Caco-2 (cell line): ENCODE measurements around the gene PRPSAP2. TPM values are rescaled to one million over a fixed set of nuclear protein-coding genes. Genes with fewer than 3 reads are reported as not detected.

Source experiments
- BruUV-seq: library from RNA; stranded (reverse); fragments of 400-500 nt; replicated peaks from 2 replicates; lab custom pipeline; 2021; lab: Mats Ljungman, UMichigan
- CTCF ChIA-PET: fragments of 300-600 bp; sonication (Branson Sonifier 250); formaldehyde crosslinking; loops from one replicate; lab custom pipeline; 2022; ENCODE audit warnings: antibody characterized with exemption; lab: Charles Lee
- POLR2A ChIA-PET: fragments of 300-600 bp; sonication (Branson Sonifier 250); formaldehyde crosslinking; loops from one replicate; lab custom pipeline; 2022; ENCODE audit warnings: antibody characterized with exemption; lab: Charles Lee
- DNase-seq, 2 experiments: peaks; one replicate each; pipeline versions ENCODE4 v3.0.0 to v3.0.0-alpha.2; 2020 to 2022
- H3K27me3 ChIP-seq: replicated peaks from 2 replicates; pipeline ENCODE4 v1.6.0; 2011; ENCODE audit warnings: low read length; ENCODE audit not compliant: control insufficient read depth, insufficient read depth
- H3K36me3 ChIP-seq: 2 replicates; pipeline ENCODE4 v1.5.1; 2011; ENCODE audit warnings: low read length; ENCODE audit not compliant: control insufficient read depth, insufficient read depth
- H3K4me1 ChIP-seq: fragments of 250-450 bp; sonication (Bioruptor Pico); 2 replicates; pipeline ENCODE4 v1.5.1; 2020; ENCODE audit warnings: mild to moderate bottlenecking
- H3K4me3 ChIP-seq: 2 replicates; pipeline ENCODE4 v1.5.1; 2011; ENCODE audit warnings: low read depth, mild to moderate bottlenecking, control low read depth, low read length
- H3K9me3 ChIP-seq: fragments of 250-450 bp; sonication (Bioruptor Pico); 2 replicates; pipeline ENCODE4 v1.5.1; 2020; ENCODE audit warnings: mild to moderate bottlenecking, moderate library complexity
- H3K27ac Mint-ChIP-seq: one replicate; pipeline ENCODE4 v1.8.0; 2022; ENCODE audit warnings: mixed read lengths; ENCODE audit not compliant: unreplicated experiment
- H3K27me3 Mint-ChIP-seq: one replicate; pipeline ENCODE4 v1.8.0; 2022; ENCODE audit warnings: mixed read lengths; ENCODE audit not compliant: insufficient read depth, unreplicated experiment
- H3K36me3 Mint-ChIP-seq: one replicate; pipeline ENCODE4 v1.8.0; 2022; ENCODE audit warnings: mild to moderate bottlenecking, mixed read lengths; ENCODE audit not compliant: insufficient read depth, unreplicated experiment
- H3K4me1 Mint-ChIP-seq: one replicate; pipeline ENCODE4 v1.8.0; 2022; ENCODE audit warnings: low read depth, mixed read lengths; ENCODE audit not compliant: unreplicated experiment
- H3K4me3 Mint-ChIP-seq: one replicate; pipeline ENCODE4 v1.8.0; 2022; ENCODE audit warnings: mild to moderate bottlenecking, moderate library complexity, mixed read lengths; ENCODE audit not compliant: unreplicated experiment
- H3K9me3 Mint-ChIP-seq: one replicate; pipeline ENCODE4 v1.8.0; 2022; ENCODE audit warnings: mixed read lengths; ENCODE audit not compliant: unreplicated experiment
- intact Hi-C: fragments of 100-400 bp; cut with micrococcal nuclease; formaldehyde crosslinking; loops from one replicate; pipeline ENCODE4 v1.10.0; 2022; ENCODE audit not compliant: unreplicated experiment
- total RNA-seq: library from RNA; stranded (reverse); gene quantifications from 2 replicates; pipeline ENCODE4 v1.2.3, GENCODE V29; 2022
- TF ChIP-seq, protein P1 (sequence below), 2 experiments: fragments of 200-600 bp in 1 of 2; IDR thresholded peaks; 1 replicate in 1 of 2; 2 replicates in 1 of 2; pipeline versions ENCODE4 v1.5.1 to v1.8.0; 2011 to 2022; ENCODE audit warnings: antibody characterized with exemption in 1 of 2, control low read depth in 1 of 2, inconsistent platforms in 1 of 2, low read depth in 1 of 2, low read length in 1 of 2, mild to moderate bottlenecking in 1 of 2, moderate library complexity in 1 of 2; ENCODE audit not compliant: insufficient read depth in 1 of 2, severe bottlenecking in 1 of 2, unreplicated experiment in 1 of 2

Gene PRPSAP2
- total RNA-seq, 1 experiment from 2014 or later, result 49.0 TPM

DNA sequence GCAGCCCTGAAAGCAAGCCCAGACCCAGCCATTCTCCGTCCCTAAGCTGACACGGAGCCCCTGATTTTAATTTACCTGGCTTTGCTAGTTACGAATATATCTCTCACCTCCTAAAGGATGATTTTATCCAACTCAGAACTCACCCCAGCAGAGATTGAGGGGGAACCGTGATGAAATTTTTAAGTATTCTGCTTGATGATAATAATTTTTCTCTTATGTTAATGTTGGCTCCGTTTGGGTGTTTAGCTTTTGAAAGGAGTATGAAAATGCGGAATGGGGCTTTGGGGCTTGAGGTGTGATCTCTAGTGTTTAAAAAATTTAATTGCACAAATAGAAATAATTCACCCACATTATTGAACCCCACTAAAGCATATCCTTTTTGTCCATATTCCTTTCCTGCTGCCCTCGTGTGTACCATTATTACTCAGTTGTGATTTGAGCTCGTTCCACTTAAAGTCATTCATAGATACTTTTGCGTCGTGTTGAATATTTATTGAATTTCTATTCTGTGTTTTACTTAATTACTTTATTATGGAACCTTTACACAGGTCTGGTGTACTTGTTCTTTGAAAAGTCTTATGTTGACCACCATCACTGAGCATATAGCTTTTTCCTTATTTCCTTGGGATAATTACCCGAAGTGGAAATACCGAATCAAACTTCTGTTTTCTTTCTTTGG is 775 bp downstream of the PRPSAP2 start:
- Histone ChIP-seq H3K27me3 (no peaks in the 10 kb centered on the region), H3K36me3 (peaks cover 1% of the 10 kb centered on the region), H3K9me3 (no peaks in the 10 kb centered on the region), H3K4me1 (no peaks in the 10 kb centered on the region), H3K4me3 (peak overlapping the region; percentile 56)
- intact Hi-C loops, result loop anchor here (5.0 kb wide), 1 partner anchor 79 kb away; no protein-coding TSS in a partner anchor
- Mint-ChIP-seq H3K4me3 (peak overlapping the region; percentile 88), H3K9me3 (no peaks in the 10 kb centered on the region), H3K4me1 (peaks cover 25% of the 10 kb centered on the region), H3K36me3 (peaks cover 24% of the 10 kb centered on the region), H3K27me3 (no peaks in the 10 kb centered on the region), H3K27ac (peak overlapping the region; percentile 80)
- DNase-seq, result no peak
- CTCF ChIA-PET, result no interaction called here
- BruUV-seq, result TSS peak; percentile 68
- TF ChIP-seq, protein P1, sequence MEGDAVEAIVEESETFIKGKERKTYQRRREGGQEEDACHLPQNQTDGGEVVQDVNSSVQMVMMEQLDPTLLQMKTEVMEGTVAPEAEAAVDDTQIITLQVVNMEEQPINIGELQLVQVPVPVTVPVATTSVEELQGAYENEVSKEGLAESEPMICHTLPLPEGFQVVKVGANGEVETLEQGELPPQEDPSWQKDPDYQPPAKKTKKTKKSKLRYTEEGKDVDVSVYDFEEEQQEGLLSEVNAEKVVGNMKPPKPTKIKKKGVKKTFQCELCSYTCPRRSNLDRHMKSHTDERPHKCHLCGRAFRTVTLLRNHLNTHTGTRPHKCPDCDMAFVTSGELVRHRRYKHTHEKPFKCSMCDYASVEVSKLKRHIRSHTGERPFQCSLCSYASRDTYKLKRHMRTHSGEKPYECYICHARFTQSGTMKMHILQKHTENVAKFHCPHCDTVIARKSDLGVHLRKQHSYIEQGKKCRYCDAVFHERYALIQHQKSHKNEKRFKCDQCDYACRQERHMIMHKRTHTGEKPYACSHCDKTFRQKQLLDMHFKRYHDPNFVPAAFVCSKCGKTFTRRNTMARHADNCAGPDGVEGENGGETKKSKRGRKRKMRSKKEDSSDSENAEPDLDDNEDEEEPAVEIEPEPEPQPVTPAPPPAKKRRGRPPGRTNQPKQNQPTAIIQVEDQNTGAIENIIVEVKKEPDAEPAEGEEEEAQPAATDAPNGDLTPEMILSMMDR (IDR thresholded peaks at IDR 0.05; ENCODE audit: insufficient read depth in 1 of 2, low read depth in 1 of 2, low read length in 1 of 2, severe bottlenecking in 1 of 2, unreplicated experiment in 1 of 2), result no peak
- POLR2A ChIA-PET, result no interaction called here

DNA sequence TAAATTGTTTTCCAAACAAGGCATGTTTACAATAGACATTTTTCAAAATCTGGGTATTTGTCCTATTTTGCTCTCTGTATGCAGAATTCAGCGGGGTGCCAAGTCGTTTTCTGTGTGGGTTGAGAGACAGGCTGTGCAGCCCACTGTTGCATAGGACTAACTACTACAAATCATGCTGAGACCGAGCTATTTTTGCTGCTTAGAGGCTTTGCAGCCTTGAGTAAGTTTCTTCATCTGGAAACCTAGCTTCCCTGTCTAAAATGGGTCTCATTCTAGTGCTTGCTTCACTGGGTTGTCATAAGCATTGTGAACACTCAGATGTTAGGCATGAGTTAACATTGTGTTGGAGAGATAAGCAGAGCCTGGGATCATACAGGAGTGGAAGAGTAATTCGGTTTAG is 1.3 kb downstream of the PRPSAP2 start:
- Mint-ChIP-seq H3K9me3 (no peaks in the 10 kb centered on the region), H3K4me3 (peak overlapping the region; percentile 88), H3K4me1 (peaks cover 25% of the 10 kb centered on the region), H3K27me3 (no peaks in the 10 kb centered on the region), H3K36me3 (peaks cover 24% of the 10 kb centered on the region), H3K27ac (peak overlapping the region; percentile 80)
- Histone ChIP-seq H3K4me3 (peak overlapping the region; percentile 56), H3K36me3 (peaks cover 1% of the 10 kb centered on the region), H3K4me1 (no peaks in the 10 kb centered on the region), H3K27me3 (no peaks in the 10 kb centered on the region), H3K9me3 (no peaks in the 10 kb centered on the region)
- ChIA-PET CTCF (no interaction called here), POLR2A (no interaction called here)
- intact Hi-C loops, result loop anchor here (5.0 kb wide), 1 partner anchor 78 kb away; no protein-coding TSS in a partner anchor
- TF ChIP-seq, protein P1 (IDR thresholded peaks at IDR 0.05; ENCODE audit: insufficient read depth in 1 of 2, low read depth in 1 of 2, low read length in 1 of 2, severe bottlenecking in 1 of 2, unreplicated experiment in 1 of 2), result no peak
- no TSS peak for BruUV-seq
- DNase-seq, result peak in 1 of 2 experiments; percentile 11

DNA sequence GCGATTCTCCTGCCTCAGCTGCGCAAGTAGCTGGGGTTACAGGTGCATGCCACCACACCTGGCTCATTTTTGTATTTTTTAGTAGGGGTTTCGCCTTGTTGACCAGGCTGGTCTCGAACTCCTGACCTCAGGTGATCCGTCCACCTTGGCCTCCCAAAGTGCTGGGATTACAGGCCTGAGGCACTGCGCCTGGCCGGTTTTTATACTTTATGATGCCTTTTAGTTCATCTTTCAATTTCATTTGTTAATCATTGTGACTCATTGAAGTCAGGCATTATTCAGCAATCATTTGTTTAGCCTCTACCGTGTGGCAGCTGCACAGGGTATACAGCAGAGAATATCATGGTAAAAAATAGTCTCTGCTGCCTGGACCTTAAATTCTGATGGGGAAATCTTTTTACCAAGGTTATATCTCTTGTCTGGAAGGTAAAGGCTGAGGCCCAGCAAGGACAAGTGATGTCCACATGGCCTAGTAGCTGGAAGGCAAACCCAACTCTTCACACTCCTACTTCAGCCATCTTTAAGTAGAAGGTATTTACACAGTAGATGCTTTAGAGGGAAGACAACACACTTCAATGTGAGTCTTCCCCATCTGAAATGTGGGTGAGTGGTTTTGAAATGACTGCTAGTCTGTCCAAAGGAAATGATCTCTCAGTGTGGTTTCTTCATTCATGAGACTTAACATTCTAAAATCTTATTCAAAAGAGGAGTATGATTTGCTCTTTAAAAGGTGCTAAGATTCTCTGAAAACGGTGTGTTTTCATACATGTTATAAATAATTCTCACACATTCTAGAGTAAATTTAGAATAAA is 2.4 kb downstream of the PRPSAP2 start:
- intact Hi-C loops, result no loop called here
- Mint-ChIP-seq H3K4me3 (no peak overlapping the region), H3K36me3 (peaks cover 24% of the 10 kb centered on the region), H3K27me3 (no peaks in the 10 kb centered on the region), H3K27ac (no peak overlapping the region), H3K9me3 (no peaks in the 10 kb centered on the region), H3K4me1 (peaks cover 24% of the 10 kb centered on the region)
- H3K36me3 ChIP-seq, result peaks cover 1% of the 10 kb centered on the region
- ChIA-PET POLR2A (no interaction called here), CTCF (no interaction called here)
- BruUV-seq, result no TSS peak
- no peak overlapping the region for H3K4me3 ChIP-seq
- H3K9me3 ChIP-seq, result no peaks in the 10 kb centered on the region
- H3K4me1 ChIP-seq, result no peaks in the 10 kb centered on the region
- no peak for DNase-seq
- no peaks in the 10 kb centered on the region for H3K27me3 ChIP-seq
- TF ChIP-seq, protein P1 (IDR thresholded peaks at IDR 0.05; ENCODE audit: insufficient read depth in 1 of 2, low read depth in 1 of 2, low read length in 1 of 2, severe bottlenecking in 1 of 2, unreplicated experiment in 1 of 2), result no peak
